Medulla oblongata (tissue), 1 donor: ENCODE data around the gene PIP5KL1.

ENCODE experiments used
- DNase-seq: peaks from one replicate; pipeline ENCODE4 v3.0.0-alpha.2; 2015; ENCODE audit errors: extremely low spot score

Gene PIP5KL1

GRCh38 chr9:127968700-127969383 lies 38.3 kb upstream of the PIP5KL1 start:
- DNase-seq = peak; percentile 79

GRCh38 chr9:127968042-127968441 lies 37.5 kb upstream of the PIP5KL1 start:
- DNase-seq = peak; percentile 5

- DNase-seq = peak; percentile 25
These were observed 36.7 kb upstream of the PIP5KL1 start for GRCh38 chr9:127967151-127967809.

GRCh38 chr9:127966416-127967150 lies 36.0 kb upstream of the PIP5KL1 start:
- DNase-seq = peak; percentile 23

- DNase-seq = no peak
These were observed 35.4 kb upstream of the PIP5KL1 start for GRCh38 chr9:127965953-127966352.

- DNase-seq = no peak
These were observed 32.9 kb upstream of the PIP5KL1 start for GRCh38 chr9:127963359-127964064.

GRCh38 chr9:127963041-127963358 lies 32.4 kb upstream of the PIP5KL1 start:
- DNase-seq = peak; percentile 70

- no peak for DNase-seq
These were observed 31.7 kb upstream of the PIP5KL1 start for GRCh38 chr9:127962278-127962677.

GRCh38 chr9:127961613-127962155 lies 31.1 kb upstream of the PIP5KL1 start:
- DNase-seq = no peak

- DNase-seq = no peak
These were observed 30.5 kb upstream of the PIP5KL1 start for GRCh38 chr9:127961155-127961490.

- no peak for DNase-seq
These were observed 30.0 kb upstream of the PIP5KL1 start for GRCh38 chr9:127960410-127961154.

GRCh38 chr9:127959841-127960409 lies 29.3 kb upstream of the PIP5KL1 start:
- no peak for DNase-seq

- no peak for DNase-seq
These were observed 28.8 kb upstream of the PIP5KL1 start for GRCh38 chr9:127959398-127959797.

- no peak for DNase-seq
These were observed 28.2 kb upstream of the PIP5KL1 start for GRCh38 chr9:127958728-127959127.

GRCh38 chr9:127955294-127956015 lies 24.9 kb upstream of the PIP5KL1 start:
- DNase-seq = peak; percentile 75

- DNase-seq = no peak
These were observed 24.3 kb upstream of the PIP5KL1 start for GRCh38 chr9:127954831-127955293.

GRCh38 chr9:127953768-127954505 lies 23.4 kb upstream of the PIP5KL1 start:
- DNase-seq = no peak

GRCh38 chr9:127953154-127953553 lies 22.6 kb upstream of the PIP5KL1 start:
- no peak for DNase-seq

- DNase-seq = peak; percentile 96
These were observed 20.1 kb upstream of the PIP5KL1 start for GRCh38 chr9:127950513-127951289.
